HG03442 (cell line): ENCODE measurements around the gene PPM1G.
"Not testable (repeated sequence)": the region's sequence is repeated elsewhere in the genome, so short reads cannot be mapped to it uniquely, and the experiment has no call there.

Source experiments
- ATAC-seq: cut with Tn5 transposase; IDR thresholded peaks from one replicate; pipeline ENCODE4 v1.9.1; 2021; ENCODE audit warnings: mild to moderate bottlenecking, moderate library complexity; ENCODE audit not compliant: unreplicated experiment

The PPM1G gene

DNA sequence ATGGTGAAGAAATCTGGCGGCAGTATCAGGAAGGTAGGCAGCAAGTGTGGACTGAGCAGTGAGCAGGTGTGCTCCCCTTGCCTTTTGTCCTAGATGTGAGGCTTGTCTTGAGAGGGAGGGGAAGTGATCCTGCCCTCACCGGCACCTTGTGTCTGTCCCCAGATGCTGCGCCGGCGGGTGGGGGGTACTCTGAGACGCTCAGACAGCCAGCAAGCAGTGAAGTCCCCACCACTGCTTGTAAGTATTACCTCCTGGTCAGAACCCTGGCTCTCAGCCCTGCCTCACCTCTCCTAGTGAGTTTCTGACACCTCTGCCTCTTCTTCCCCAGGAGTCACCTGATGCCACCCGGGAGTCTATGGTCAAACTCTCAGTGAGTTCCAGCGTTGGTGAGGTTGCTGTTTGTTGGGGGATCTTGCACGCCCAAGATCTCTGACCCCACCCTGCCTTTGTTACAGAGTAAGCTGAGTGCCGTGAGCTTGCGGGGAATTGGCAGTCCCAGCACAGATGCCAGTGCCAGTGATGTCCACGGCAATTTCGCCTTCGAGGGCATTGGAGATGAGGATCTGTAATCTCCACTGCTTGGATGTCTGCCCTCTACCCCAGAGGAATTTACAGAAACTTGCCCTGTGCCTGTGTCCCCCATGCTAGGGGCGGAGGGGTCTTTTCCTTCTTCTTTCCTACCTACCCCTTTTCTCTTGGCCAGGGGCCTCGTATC, 33.1 kb downstream of the PPM1G start:
- no peak for ATAC-seq

DNA sequence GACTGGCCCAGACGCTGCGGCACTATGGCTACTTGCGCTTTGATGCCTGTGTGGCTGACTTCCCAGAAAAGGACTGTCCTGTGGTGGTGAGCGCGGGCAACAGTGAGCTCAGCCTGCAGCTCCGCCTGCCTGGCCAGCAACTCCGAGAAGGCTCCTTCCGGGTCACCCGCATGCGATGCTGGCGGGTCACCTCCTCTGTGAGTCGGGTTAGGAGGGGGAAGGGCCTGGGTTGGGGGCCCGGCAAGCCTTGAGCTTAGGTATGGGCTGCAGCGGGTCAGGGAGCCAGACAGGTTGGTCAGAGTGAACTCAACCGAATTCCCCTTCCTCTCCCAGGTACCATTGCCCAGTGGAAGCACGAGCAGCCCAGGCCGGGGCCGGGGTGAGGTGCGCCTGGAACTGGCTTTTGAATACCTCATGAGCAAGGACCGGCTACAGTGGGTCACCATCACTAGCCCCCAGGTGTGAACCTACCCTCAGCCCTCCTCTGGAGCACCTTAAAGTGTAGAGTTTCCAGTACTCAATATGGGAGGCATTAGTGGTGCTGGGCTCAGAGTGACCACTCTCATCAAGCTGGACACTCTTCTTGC, 33.8 kb downstream of the PPM1G start:
- ATAC-seq = no peak

DNA sequence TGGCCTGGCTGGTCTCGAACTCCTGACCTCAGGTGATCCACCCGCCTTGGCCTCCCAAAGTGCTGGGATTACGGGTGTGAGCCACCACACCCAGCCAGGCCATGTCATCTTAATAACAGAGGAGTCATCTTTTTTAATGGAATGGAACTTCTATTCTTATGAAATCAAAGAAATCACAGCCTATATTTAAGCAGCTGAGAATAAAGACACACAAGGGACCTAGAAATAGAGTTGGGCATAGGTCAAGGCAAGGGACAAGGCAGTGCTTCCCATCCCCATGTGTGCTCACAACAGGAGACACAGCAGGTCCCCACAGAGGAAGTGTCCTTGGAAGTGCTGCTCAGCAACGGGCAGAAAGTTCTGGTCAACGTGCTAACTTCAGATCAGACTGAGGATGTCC, 35.8 kb downstream of the PPM1G start:
- no peak for ATAC-seq

DNA sequence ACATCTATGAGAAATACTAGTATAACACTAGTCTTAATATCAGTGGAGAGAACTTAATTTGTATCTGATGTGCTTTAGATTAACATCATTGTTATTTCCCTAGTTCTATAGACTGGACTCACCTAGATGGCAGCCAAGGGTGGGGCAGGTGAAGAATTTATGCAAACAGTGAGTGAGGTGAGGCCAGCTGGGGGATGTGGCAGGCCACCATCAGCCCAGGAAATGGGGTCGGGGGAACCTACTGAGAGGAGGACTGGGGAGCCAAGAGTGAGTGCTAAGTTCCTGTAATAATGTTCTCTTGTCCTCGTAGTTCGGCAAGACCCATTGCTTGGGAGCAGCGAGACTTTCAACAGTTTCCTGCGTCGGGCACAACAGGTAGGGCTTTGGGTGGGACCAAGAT, 36.5 kb downstream of the PPM1G start:
- ATAC-seq = no peak

DNA sequence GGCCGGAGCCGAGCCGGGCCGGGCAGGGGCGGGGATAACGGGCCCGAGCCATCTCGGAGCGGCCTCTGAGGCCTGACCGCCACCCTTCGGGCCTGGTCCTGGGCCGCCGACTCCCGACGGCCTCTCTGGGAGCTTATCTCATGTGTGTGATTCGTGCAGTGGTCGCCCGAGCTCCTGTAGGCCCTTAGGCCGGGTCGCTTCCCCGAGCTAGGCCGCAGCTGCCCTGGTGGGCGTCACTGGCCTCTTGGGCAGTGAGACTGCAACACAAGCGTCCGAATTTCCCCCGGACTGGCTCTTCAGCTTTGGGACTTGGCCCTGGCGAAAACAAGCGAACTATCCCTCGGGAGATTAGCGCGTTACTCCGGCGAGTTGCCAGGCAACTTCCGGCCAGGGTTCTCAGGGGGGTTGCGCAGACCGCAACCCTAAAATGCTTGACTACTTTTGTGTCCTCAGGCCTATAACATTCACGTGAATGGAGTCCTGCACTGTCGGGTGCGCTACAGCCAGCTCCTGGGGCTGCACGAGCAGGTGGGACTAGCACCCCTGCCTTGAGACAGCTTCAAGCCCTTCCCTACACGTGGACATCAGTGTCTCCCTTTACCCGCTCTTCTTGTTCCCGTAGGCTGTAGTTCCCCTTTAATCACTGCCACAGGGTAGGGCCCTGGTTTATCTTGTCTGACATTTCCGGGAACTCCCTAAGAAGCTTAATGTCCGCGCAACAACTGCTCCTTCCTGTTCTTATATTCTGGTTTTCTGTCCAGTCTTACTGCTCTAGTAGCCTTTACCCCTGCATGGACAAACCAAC, 38.4 kb downstream of the PPM1G start:
- no peak for ATAC-seq

DNA sequence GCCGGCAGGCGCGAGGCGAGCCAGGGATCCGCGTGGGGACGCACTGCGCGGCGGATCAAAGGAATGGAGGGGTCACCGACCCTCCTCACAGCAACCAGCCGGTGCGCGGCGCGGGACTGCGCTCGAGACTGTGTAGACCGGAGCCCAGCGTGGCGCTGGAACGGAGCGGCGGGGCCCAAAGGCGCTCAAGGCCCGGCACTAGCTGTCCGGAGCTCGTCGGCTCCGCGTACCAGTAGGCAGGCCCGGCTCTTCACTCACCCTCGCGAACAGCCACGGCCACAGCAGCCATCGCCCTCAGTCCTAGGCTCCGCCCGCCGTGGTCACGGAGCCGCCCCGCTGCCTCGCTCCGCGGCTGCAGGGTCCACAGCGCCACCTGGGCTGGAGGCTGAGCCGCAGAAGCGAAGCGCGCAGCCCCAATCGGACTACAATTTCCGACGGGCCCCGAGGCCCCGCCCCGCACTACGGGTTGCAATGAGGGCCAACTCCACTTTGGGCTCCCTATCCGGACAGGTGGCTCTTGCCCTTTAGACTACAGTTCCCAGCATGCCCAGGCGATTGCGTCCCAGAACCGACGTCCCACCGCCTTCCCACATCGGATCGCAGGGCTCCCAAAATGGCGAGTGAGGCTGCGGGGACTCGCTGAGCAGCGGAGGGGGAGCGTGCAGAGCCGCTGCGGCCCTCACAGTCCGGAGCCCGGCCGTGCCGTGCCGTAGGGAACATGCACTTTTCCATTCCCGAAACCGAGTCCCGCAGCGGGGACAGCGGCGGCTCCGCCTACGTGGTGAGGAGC, 39.2 kb downstream of the PPM1G start, which contains the start of the genes EIF2B4 and SNX17:
TSS of gene EIF2B4 (minus strand) at position 313 of the 790 bp plus-strand sequence. CDS start at position 289, 24 bp downstream.
TSS of gene SNX17 (plus strand) at position 591 of the 790 bp plus-strand sequence. CDS start at position 719, 128 bp downstream.
- ATAC-seq = peak; percentile 89

DNA sequence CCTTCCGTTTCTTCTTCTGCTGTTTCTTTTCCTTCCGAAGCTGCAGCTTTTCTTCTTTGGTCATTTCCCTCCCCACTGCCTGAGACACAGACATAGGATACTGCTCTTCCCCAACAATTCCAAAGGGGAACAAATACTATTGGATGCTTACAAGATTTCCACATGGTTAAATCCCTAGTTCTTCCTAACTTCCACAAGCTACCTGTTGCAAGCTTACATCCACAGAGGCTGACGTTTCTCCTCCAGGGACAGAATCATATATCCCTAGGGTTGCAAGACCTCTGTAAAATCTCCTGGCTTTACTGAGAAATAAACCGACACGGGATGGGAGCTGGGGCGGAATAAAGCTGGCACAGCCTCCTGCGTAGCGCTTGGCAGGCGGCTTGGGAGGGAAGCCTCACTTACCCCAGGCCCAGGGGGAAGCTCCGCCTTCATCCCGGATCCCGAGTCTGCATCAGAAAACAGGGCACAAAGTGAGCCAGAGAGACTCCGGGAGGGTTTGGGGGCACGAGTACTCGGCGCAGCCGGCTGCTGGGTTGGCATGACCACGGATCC, 39.8 kb downstream of the PPM1G start:
- ATAC-seq = no peak

DNA sequence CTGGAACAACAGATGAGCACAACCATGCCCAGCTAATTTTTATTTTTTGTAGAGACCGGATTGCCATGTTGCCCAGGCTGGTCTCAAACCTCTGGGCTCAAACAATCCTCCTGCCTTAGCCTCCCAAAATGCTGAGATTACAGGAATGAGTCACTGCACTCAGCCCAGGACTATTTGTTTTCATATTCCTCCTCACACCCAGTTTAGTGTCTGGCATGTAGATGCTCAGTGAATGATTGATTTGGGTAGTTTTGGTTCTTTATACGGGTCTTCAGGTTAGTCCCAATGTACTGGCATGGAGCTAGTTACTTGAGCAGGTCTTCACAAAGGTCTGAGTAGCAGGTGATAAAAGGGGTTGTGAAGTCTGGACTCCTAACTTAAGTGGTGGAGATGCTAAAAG, 45.5 kb downstream of the PPM1G start:
- ATAC-seq = no peak

DNA sequence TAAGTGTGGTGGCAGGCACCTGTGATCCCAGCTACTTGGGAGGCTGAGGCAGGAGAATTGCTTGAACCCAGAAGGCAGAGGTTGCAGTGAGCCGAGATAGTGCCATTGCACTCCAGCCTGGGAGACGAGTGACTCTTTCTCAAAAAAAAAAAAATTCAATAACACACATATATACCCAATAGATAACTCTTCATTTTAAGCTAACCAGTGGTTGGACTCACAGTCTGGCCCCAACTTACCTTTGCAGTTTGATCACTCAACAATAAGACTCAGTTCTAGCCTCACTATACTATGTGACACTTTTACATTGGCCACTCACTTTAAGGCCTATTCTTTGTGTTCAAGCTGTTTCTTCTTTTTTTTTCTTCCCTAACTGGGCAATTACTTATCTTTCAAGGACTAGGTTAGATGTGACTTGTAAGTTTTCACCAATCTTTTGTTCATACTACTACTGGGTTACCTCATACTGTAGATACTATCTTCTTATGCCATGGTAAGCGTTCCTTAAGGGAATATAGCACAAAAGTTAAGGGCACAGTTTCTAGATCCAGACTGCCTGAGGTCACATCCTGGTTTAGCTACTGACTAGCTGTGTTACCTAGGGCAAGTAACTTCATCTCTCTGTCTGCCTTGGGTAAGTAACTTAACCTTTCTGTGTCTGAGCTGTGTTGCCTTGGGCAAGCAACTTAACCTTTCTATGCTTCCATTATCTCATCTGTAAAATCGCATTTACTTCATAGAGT, 46.5 kb downstream of the PPM1G start:
- no peak for ATAC-seq

DNA sequence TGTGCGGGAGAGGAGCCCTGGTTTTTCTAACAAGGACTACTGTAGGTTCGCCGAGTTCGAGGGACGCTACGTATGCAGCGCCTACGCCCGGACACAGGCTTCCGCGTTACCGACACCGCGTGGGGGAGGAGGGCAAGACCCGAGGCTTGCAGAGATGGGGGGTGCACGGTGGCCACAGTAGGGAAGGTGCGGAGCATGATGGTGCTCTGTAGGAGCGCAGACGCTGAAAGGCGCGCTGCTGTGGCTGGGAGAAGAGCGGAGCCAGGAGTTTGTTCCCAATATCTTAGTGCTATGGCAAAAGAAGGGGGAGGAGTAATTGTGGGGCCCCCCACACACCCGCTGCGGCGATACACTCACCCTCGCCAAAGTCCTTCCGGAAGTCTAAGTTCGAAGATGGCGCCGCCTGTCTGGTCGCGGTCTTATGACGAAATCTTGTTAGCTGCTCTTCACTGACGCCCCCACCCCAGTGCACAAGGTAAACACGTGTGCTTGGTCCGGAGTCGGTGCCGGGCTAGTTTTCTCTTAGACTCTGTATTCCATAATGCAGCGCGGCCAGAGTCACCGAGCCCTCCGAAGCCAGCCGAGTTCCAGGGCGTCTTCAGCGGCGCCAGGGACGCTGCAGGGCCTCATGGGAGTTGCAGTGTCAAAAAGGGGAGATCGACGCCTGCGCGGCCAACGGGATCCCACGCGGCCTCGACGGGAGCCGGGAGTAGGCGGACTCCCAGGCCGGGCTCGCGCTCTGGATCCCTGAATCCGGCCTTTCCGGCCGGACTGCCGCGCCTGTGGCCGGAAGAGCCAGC, 52.8 kb downstream of the PPM1G start, which contains the start of gene GTF3C2:
TSS of gene GTF3C2 (minus strand) at position 383 of the 800 bp plus-strand sequence. CDS start 13,210 bp downstream, outside the sequence.
- ATAC-seq = peak; percentile 81

DNA sequence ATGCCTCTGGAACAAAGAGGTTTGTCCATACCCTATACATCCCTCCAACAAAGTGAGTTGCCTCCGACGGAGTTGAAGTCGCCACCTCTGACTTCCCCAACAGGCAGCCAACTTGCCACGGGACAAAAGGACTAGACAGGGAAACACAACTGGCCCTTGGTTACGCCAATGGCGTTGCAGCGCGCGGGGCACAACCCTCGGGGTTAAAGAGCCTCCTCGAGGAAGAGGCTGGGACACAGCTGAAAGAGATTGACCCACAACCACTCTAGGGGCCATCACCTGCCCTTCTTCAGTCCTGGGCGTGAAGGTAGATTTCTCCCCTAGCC, 53.4 kb downstream of the PPM1G start:
- peak; percentile 36 for ATAC-seq

DNA sequence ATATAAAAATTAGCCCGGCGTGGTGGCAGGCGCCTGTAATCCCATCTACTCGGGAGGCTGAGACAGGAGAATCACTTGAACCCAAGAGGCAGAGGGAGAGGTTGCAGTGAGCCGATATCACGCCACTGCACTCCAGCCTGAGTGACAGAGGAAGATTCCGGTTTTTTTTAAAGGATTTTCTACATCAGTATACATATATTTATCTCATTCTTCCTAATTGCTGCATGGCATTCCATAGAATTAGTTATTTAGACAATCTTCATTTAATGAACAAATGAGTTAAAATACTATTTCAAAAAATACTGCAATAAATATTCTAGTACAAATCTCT, 54.8 kb downstream of the PPM1G start:
- ATAC-seq = no peak

DNA sequence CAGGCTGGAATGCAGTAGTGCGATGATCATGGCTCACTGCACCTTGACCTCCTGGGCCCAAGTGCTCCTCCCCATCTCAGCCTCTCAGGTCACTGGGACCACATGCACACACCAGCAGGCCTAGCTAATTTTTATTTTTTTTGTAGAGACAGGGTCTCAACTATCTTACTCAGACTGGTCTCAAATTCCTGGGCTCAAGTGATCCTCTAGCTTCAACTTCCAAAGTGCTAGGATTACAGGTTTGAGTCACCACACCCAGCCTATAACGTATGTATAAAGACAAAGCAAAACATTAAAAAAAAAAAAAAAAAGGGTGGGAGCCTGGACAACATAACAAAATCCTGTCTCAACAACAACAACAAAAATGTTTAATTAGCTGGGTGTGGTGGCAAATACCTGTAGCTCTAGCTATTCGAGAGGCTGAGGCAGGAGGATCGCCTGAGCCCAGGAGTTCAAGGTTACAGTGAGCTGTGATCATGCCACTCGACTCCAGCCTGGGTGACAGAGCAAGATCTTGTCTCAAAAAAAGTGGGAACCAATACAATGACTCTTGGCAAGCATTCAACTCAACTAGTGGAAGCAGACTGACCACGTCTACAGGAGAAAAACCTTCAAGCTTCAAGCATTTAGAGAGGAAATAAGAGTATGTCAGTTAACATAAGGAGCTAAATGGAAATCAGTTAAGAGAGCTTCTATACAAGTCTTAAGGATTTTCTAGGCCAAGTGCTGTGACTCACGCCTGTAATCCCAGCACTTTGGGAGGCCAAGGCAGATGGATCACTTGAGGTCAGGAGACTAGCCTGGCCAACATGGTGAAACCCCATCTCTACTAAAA, 55.4 kb downstream of the PPM1G start:
- ATAC-seq = no peak

DNA sequence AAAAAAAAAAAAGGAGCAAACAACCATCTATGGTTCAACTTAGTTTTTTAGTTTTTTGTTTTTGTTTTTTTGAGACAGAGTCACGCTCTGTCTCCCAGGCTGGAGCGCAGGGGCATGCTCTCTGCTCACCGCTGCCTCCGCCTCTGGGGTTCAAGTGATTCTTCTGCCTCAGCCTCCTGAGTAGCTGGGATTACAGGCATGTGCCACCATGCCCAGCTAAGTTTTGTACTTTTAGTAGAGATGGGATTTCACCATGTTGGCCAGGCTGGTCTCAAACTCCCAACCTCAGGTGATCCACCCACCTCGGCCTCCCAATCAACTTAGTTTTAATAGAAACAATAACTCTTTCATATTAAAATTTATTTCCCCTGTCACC, 56.0 kb downstream of the PPM1G start:
- not testable (repeated sequence) for ATAC-seq

DNA sequence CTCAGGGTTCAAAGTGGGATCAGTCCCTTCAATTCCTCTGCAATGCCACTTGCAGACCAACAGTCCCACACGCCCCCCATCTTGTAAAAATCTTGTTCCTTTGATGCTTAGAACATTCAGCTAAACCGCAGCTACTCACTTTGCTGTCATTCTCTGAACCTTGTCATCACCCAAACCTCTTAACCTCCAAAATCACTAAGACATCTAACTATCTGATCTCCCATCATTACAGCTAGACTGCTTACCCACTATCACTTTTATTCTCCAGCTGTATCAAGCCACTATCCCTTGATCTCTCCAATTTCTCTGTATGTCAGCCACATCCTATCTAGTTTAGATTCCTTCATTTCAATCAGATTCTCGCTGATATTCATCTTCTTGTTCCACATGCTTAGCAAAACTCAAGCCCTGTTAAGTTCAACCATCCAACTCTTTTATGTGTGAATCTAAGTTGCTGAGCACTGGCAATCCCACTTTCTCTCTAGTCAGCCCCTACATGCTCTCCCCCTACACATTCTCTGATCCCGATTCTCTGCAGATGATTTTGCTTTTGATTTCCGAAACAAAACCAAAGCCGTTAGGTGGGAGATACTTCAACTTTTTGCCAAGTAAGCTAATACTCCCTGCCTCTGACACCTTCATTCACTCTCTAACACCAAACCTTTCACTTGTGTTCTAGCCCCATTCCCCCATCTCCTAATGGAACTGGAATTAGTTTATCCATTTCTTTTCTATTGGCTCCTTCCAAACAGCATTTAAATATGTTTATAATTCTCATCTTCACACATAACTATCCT, 57.4 kb downstream of the PPM1G start:
- ATAC-seq = no peak

DNA sequence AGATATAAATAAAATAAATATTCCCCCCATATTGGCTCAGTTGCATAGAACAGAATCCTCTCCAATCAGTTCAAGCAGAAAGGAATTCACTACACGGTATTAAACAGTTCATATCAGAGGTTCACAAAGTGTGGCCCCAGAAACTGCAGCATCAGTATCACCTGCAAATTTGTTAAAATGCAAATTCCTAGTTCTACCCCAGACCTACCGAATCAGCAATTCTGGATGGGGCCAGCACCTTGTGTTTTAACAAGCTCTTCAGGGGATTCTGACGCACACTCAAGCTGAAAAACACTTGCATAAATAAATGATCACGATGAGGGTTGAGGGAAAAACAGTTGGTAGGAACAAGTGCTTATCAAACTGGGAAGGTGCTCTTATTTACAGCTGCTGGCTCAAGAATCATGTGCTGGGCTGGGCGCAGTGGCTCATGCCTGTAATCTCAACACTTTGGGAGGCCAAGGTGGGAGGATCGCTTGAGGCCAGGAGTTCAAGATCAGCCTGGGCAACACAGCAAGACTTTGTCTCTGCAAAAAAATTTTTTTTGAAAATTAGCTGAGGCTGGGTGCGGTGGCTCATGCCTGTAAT, 59.2 kb downstream of the PPM1G start:
- ATAC-seq = no peak

DNA sequence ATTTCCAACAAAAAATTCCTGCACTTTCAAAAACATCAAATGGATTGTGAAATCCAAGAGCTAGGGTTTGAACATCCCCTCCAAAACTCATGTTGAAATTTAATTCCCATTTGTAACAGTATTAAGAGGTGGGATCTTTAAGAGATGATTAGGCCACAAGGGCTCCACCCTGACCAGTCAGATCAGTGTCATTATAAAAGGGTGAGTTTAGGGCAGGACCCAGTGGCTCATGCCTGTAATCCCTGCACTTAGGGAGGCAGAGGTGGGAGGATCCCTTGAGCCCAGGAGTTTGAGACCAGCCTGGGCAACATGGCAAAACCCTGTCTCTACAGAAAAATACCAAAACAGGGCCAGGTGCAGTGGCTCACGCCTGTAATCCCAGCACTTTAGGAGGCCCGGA, 61.8 kb downstream of the PPM1G start:
- no peak for ATAC-seq
